HG03095 (cell line): Measurements from ENCODE around the gene GP1BB.
"Not testable (repeated sequence)": the region's sequence is repeated elsewhere in the genome, so short reads cannot be mapped to it uniquely, and the experiment has no call there.

ENCODE experiments used
- ATAC-seq: cut with Tn5 transposase; IDR thresholded peaks from one replicate; pipeline ENCODE4 v1.9.1; 2021; ENCODE audit warnings: moderate library complexity; ENCODE audit not compliant: unreplicated experiment

The GP1BB gene

DNA sequence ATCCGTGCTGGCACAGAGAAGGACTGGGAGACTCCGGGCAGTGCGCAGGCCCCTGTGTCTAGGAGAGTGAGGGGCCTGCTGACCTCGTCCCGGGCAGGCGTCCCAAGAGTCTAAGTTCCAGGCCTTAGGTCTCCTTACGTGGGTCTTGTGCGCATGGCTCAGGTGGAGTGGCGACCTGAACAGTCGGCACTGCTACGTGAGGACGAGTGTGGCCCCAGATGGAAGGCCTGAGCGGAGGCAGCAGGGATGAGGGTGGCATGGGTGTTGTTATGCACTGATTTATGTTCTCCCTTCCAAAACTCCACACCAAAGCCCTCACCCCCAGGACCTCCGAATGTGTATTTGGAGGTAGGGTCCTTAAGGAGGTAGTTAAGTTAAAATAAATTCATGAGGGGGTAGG is 29.8 kb upstream of the GP1BB start:
- ATAC-seq: no peak

GRCh38 chr22:19693981-19694670 is 29.2 kb upstream of the GP1BB start:
- ATAC-seq: no peak

DNA sequence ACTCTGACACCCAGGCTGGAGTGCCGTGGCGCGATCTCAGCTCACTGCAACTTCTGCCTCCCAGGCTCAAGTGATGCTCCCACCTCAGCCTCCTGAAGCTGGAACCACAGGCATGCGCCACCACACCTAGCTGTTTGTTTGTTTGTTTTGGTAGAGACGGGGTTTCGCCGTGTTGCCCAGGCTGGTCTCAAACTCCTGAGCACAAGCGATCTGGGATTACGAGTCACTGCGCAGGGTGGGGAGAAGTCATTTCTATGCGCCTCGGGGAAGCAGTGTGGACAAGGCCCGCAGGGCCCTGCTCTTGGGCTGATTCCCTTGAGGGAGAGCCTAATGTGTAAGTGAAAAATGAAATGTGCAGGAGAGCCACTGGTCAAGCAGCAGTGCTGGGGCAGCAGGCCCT is 28.6 kb upstream of the GP1BB start:
- no peak for ATAC-seq

DNA sequence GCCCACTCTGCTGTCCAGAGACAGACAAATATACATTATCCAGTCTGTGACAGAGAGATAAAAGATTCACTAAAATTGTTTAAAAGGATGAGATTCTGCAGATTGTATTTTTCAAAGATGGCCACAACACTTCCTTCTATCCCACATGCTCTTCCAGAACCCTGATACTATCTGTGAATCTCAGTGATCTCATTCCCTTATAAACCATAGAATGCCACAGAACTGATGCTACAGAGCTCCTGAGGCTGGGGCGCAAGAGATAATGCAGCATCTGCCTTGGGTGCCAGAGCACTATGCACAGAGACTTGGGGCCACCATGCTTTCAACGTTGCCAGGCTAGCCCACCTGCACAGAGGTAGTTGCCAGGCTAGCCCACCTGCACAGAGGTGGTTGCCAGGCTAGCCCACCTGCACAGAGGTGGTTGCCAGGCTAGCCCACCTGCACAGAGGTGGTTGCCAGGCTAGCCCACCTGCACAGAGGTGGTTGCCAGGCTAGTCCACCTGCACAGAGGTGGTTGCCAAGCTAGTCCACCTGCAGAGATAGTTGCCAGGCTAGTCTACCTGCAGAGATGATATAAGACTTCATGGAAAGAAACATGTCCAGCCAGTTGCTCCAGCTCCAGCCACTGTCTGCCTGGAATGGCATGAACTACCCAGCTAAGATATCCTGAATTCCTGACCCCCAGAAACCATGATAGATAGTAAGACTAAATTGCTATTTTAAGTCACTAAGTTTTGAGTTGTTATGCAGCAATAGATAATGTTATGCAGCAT is 26.6 kb upstream of the GP1BB start:
- ATAC-seq: no peak

- ATAC-seq: not testable (repeated sequence)
Measured at GRCh38 chr22:19697871-19698270, 25.5 kb upstream of the GP1BB start.

DNA sequence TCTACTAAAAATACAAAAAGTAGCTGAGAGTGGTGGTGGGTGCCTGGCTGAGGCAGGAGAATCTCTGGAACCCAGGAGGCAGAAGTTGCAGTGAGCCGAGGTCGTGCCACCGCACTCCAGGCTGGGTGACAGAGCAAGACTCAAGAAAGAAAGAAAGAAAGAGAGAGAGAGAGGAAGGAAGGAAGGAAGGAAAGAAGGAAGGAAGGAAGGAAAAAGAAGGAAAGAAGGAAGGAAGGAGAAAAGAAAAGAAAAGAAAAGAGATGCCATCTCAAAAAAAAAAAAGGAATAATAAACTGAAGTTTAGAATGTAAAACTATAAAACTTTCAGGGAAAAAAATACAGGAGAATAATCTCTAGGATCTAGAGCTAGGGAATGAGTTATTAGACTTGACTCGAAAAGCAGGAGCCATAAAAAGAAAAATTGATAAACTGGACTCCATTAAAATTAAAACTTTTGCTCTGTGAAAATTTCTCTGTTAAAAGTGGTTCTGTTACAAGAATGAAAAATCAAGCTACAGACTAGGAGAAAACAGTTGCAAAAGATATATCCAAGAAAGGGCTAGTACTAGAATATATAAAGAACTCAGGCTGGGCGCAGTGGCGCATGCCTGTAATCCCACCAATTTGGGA is 22.4 kb upstream of the GP1BB start:
- ATAC-seq: no peak

DNA sequence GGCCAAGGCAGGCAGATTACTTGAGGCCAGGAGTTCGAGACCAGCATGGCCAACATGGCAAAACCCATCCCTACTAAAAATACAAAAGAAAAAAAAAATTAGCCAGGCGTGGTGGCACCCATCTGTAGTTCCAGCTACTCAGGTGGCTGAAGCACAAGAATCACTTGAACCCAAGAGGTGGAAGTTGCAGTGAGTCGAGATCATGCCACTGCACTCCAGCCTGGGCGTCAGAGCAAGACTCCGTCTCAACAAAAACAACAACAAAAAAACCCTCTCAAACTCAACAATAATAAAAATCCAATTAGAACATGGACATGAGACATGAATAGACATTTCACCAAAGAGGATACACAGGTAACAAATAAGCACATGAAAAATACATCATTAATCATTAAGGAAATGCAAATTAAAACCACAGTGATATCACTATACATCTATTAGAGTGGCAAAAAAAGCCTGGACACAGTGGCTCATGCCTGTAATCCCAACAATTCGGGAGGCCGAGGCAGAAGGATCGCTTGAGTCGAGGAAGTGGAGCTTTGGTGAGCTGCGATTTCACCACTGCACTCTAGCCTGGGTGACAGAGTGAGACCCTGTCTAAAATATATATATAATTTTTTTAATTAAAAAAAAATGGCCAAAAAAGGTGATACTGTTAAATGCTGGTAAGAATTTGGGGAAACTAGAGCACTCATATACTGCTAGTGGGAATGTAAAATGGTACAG is 21.8 kb upstream of the GP1BB start:
- ATAC-seq: no peak

DNA sequence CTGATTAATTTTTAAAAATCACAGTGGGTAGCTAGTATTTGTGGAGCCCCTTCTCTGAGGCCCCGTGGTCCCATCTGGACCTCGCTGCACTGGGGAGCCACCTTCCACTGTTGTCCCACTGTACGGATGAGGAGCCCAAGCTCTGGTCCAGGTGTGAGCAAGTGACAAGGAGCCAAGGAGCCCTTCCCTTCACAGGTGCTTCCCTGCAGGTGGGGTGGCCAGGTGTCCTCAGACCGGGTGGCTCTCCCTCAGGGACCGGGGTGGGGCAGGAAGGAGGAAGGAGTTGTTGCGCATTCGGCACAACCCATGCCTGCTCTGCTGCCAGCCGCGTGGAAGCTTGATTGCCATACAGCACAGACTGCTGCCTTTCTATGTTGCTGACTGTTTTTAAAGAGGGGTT is 19.5 kb upstream of the GP1BB start:
- no peak for ATAC-seq

GRCh38 chr22:19704355-19705015 is 18.9 kb upstream of the GP1BB start:
- ATAC-seq: no peak

DNA sequence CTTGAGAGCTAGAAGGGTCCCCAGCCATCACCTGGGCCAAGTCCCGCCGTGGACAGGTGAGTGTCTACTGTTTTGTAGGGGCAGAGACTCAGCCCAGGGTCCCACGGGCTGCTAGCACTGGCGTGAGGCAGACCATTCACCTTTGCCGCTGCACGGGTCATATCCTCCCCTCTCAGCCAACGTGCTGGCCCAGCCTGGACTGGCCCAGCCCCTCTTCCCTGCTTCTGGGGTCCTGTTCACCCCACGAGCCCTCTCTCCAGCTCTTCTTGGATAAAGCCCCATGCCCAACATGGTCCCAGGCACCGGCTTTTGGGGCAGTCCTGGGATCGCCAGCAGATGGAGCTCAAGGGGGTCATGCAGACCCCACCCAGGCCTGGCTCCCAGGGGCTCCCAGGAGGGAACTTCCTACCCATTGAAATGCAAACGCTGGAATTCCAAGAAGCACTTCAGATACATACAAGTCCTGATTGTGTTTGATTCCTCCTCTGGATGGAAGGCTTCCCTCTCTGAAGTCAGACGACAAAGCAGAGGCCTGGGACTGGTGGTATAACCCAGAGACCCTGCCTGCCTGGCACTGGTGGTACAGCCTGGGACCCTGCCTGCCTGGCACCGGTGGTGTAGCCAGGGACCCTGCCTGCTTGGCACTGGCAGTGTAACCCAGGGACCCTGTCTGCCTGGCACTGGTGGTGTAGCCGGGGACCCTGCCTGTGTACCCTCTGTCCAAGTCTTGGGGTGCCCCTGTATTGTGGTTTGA is 18.0 kb upstream of the GP1BB start:
- no peak for ATAC-seq

DNA sequence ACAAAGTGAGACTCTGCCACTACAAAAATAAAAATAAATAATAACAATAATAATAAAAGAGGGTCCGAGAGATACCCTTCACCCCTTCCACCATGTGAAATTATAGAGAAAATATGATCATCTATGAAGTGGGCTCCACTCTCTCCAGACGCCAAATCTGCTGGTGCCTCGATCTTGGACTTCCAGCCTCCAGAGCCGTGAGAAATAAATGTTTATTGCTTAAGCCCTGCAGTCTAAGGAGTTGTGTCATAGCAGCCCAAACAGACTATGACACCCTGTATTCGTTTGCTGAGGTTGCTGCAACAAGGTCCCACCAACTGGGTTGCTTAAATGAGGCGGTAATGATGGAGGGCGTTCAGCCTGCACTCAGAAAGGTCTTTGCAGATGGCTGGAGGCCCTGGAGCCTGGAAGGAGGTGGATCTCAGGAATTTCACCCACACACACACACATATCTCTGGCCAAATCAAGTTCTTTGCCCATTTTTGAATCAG is 16.6 kb upstream of the GP1BB start:
- ATAC-seq: no peak

DNA sequence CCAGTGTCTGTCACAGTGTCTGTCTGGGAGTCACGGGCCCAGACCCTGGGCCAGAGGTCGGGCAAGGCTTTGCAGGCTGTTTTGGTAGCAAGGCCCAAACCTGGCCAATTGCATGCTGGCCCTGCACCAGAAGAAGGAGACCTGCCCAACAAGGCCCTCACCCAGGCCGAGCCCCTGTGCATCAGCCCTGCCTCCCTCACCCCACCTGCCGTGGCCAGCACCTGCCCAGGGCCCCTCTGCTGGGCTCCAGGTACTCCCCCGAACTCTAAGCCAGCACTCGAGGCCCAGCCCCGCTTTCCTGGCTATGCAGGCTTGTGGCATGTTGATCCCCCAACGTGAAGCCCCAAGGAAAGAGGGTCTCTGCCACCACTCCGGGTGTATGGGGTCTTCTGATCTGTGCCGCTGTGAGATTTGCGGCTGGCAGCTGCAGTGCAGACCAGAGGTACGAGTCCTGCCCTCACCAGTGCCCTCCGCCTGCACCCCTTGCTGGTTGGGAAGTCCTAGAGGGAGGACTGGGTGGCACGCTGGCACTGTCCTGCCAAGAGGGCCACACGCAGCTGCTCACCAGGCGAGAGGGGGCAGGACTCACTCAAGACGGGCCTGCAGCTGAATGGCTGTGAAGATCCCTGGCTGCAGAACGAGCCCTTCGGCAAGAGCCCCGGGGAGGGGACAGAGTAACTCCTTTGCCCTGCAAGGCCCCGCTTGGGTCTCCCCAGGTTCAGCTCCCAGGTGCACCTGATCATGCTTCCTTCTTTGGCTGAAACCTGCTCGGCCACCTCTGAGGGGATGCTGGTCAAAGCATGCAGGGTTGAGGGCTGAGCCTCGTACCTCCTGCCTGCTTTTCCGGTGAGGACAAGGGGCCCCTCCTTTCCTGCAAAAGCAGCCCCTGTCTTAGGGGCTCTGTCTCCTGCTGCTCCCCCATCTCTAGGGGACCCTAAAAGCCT is 15.7 kb upstream of the GP1BB start:
- ATAC-seq: no peak

DNA sequence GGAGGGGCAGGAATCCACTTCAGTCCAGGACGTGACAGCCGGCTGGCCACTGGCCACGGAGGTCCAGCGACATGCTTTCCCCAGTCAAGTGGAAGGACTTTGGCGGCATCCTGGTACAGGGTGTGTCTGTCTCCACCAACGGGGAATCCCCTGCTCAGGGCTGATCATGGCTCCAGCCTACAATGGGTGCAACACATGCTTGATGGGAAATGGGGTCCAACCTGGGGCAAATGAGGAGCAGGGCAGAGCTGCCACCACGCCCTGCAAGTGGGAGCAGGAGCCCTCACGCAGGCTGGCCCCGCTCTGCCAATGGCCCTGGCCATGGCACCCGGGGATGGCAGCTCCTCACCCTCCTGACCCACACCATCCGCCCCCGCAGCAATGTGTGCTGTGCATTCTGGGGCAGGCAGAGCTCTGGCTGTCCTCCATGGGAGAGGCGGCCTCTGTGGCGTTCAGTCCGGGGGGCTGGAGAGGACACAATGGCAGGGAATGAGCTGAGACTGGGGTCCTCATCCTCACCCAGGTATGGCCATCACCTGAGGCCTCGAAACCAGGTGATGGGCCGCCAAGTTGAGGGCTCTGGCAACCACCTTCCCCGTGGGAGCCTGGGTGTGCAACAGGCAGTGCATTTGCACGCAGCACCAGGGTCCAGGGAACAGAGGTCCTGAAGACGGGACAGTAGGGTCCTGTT is 14.9 kb upstream of the GP1BB start:
- no peak for ATAC-seq

DNA sequence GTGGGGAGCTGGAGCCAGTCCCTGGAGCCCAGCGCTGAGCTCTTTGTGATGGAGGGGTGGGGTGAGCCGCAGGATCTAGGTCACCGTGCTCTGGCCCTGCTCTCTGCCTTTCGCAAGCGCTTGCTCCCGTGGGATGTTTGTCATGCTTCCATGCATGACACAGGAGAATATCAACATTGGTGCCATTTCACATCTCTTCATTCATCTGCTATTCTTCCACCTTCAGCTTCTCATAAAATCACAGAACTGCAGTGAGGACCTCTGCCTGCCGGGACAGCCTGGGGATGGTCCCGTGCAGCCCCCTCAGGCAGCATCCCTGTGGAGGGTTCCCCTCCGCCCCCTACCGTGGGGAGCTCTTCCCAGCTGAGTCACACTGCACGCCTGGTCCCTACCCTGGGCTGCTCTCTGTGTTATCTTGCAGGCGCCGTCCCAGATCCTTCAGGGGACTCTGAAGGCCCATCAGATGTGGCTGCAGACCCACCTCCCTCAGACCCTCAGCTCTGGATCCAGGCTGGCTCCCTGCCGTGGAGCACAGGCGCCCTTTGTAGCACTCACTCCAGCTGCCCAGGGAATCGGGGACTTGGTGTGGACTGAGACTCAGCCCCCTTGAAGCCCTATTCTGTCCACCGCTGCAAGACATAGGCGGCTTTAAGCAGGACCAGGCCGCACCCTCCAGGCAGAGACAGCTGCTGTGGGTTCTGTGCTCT is 14.1 kb upstream of the GP1BB start:
- ATAC-seq: no peak

DNA sequence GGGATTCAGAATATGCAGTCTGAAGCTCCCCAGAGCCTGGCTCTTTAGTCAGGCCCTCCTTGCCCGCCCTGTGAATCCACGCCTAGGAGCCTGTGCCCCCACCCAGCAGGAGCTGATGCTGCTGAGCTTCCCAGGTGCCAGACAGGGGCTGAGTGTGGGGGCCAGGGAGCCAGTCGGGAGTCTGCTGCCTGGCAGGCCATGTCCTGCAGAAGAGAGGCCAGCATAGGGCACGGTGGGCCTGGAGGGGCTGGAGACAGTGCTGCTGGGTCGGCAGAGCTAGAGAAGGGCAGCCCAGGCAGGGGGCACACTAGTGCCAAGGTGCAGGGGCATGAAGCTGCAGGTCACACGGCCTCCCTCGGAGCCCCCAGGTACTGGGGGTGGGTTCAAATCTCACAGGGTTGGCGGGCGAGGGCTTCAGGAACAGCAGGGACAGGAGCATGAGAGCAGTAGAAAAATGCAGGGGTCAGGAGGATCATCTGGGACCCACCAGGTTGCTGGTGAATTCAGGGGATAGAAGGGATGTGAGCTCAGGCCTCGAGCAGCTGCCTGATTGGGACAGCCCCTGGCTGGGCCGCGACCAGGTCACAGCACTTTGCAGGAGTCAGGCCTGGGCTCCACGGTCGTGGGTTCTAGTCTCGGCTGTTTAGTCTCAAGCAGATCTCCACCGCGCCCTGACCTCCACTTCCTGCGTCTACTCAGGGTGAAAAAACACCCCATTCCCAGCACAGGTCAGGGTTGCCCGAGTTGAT is 13.1 kb upstream of the GP1BB start:
- no peak for ATAC-seq

GRCh38 chr22:19710769-19711106 is 12.6 kb upstream of the GP1BB start:
- ATAC-seq: no peak

DNA sequence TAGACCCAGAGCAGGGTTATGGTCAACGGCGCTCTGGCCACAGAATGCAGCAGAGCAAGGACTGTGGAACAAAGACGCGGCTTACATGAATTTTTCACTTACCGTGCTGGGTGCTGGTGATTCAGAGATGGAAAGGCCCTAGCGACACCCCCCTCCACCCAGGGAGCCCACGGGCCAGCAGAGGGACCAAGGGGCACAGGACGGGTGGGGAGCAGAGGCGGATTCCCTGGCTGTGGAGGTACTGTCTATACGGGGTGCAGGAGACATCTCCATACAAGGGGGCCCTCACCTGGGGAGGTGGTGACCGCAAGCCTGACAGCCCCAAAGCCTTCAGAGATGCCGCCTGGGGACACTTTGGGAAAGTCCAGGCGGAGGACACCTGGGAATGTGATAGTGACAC is 10.1 kb upstream of the GP1BB start:
- ATAC-seq: no peak
